Neuronal stem cell (in vitro differentiated cells): ENCODE results near the gene GAS2L2.

ENCODE experiments used
- DNase-seq: peaks from one replicate; pipeline ENCODE4 v3.0.0-alpha.2; 2013; ENCODE audit warnings: low spot score
- H2AFZ ChIP-seq: one replicate; pipeline ENCODE4 v1.6.1; 2013; ENCODE audit warnings: mild to moderate bottlenecking, low read length, inconsistent platforms
- H2AK5ac ChIP-seq: 2 replicates; pipeline ENCODE4 v1.6.1; 2013; ENCODE audit warnings: low read depth, mild to moderate bottlenecking, inconsistent platforms, low read length, moderate library complexity, mixed read lengths
- H2BK120ac ChIP-seq: 2 replicates; pipeline ENCODE4 v1.6.1; 2013; ENCODE audit warnings: low read depth, mild to moderate bottlenecking, inconsistent platforms, low read length, moderate library complexity, mixed read lengths
- H2BK12ac ChIP-seq: one replicate; pipeline ENCODE4 v1.6.1; 2013; ENCODE audit warnings: low read length, inconsistent platforms
- H2BK15ac ChIP-seq: 2 replicates; pipeline ENCODE4 v1.6.1; 2013; ENCODE audit warnings: mild to moderate bottlenecking, low read length, inconsistent platforms, mixed read lengths
- H2BK5ac ChIP-seq: one replicate; pipeline ENCODE4 v1.6.1; 2013; ENCODE audit warnings: inconsistent platforms, mild to moderate bottlenecking, low read length, moderate library complexity
- H3K14ac ChIP-seq: one replicate; pipeline ENCODE4 v1.6.1; 2013; ENCODE audit warnings: low read length, inconsistent platforms
- H3K18ac ChIP-seq: 2 replicates; pipeline ENCODE4 v1.6.1; 2013; ENCODE audit warnings: low read length, inconsistent platforms
- H3K23ac ChIP-seq: 2 replicates; pipeline ENCODE4 v1.6.1; 2013; ENCODE audit warnings: low read depth, mild to moderate bottlenecking, mixed read lengths, low read length, inconsistent platforms; ENCODE audit not compliant: poor library complexity
- H3K27ac ChIP-seq: replicated peaks from 3 replicates; pipeline ENCODE4 v1.5.1; 2013; ENCODE audit warnings: low read length, inconsistent platforms
- H3K27me3 ChIP-seq, 3 experiments: 2 replicates each; pipeline ENCODE4 v1.6.1; 2013; ENCODE audit warnings: low read length in 3 of 3, mild to moderate bottlenecking in 2 of 3, inconsistent platforms in 1 of 3, low read depth in 1 of 3, mixed read lengths in 1 of 3, moderate library complexity in 1 of 3; ENCODE audit not compliant: control insufficient read depth in 3 of 3, insufficient read depth in 3 of 3
- H3K36me3 ChIP-seq, 2 donors: replicated peaks in 1 of 2; 2 replicates each; pipeline ENCODE4 v1.6.1; 2013; ENCODE audit warnings: low read length in 2 of 2; ENCODE audit not compliant: control insufficient read depth in 2 of 2, insufficient read depth in 2 of 2
- H3K4ac ChIP-seq: 2 replicates; pipeline ENCODE4 v1.6.1; 2013; ENCODE audit warnings: inconsistent platforms, mild to moderate bottlenecking, low read length, moderate library complexity
- H3K4me1 ChIP-seq, 2 donors: 1 replicate in 1 of 2; 2 replicates in 1 of 2; pipeline ENCODE4 v1.6.1; 2013; ENCODE audit warnings: low read length in 2 of 2, low read depth in 1 of 2; ENCODE audit not compliant: control insufficient read depth in 2 of 2, insufficient read depth in 1 of 2
- H3K4me2 ChIP-seq: one replicate; pipeline ENCODE4 v1.6.1; 2013; ENCODE audit warnings: mild to moderate bottlenecking, low read length, inconsistent platforms; ENCODE audit not compliant: insufficient read depth, poor library complexity, severe bottlenecking
- H3K4me3 ChIP-seq, 2 donors: 2 replicates each; pipeline ENCODE4 v1.5.1; 2013; ENCODE audit warnings: low read length in 2 of 2, mild to moderate bottlenecking in 2 of 2, inconsistent platforms in 1 of 2, moderate library complexity in 1 of 2
- H3K79me1 ChIP-seq: one replicate; pipeline ENCODE4 v1.6.1; 2013; ENCODE audit warnings: low read depth, mild to moderate bottlenecking, inconsistent platforms, low read length, moderate library complexity
- H3K9ac ChIP-seq: one replicate; pipeline ENCODE4 v1.6.1; 2013; ENCODE audit warnings: mild to moderate bottlenecking, low read depth, low read length, inconsistent platforms; ENCODE audit not compliant: poor library complexity
- H3K9me3 ChIP-seq, 2 donors: replicated peaks in 1 of 2; 2 replicates each; pipeline versions ENCODE3 to v1.6.1; 2013; ENCODE audit warnings: low read length in 2 of 2, mild to moderate bottlenecking in 2 of 2, inconsistent platforms in 1 of 2, low read depth in 1 of 2, mixed read lengths in 1 of 2, moderate library complexity in 1 of 2; ENCODE audit not compliant: control insufficient read depth in 2 of 2, insufficient read depth in 1 of 2
- H4K8ac ChIP-seq: one replicate; pipeline ENCODE4 v1.6.1; 2013; ENCODE audit warnings: low read depth, mild to moderate bottlenecking, inconsistent platforms, low read length, moderate library complexity
- H4K91ac ChIP-seq: one replicate; pipeline ENCODE4 v1.6.1; 2013; ENCODE audit warnings: low read length, low read depth, mild to moderate bottlenecking, inconsistent platforms; ENCODE audit not compliant: poor library complexity
- WGBS, 2 donors: extraction: QIAGEN DNeasy Blood & Tissue Kit; methylation state at CpG; one replicate each; pipeline ENCODE4 v1.1.7; 2013; ENCODE audit warnings: missing lambda C conversion rate in 2 of 2, mixed read lengths in 1 of 2; ENCODE audit not compliant: insufficient read length in 2 of 2, insufficient replicate concordance in 1 of 2; ENCODE audit errors: extremely low coverage in 2 of 2; 5-methylcytosine and 5-hydroxymethylcytosine counted together

The GAS2L2 gene

GRCh38 chr17:35723735-35724134 lies 29.3 kb downstream of the GAS2L2 start:
- H3K9me3 ChIP-seq, result no peaks in the 10 kb centered on the region
- no CpG with 5 or more reads among the region's 2 CpGs for WGBS, 2 donors
- no peak overlapping the region for H3K4ac ChIP-seq
- H3K4me2 ChIP-seq, result no peak overlapping the region
- no peak overlapping the region for H2BK120ac ChIP-seq
- H3K4me3 ChIP-seq, result no peak overlapping the region
- no peak overlapping the region for H2BK15ac ChIP-seq
- no peak overlapping the region for H3K27ac ChIP-seq
- DNase-seq, result no peak
- H2BK12ac ChIP-seq, result no peak overlapping the region
- H3K9ac ChIP-seq, result no peak overlapping the region
- no peak overlapping the region for H2AK5ac ChIP-seq
- no peak overlapping the region for H3K23ac ChIP-seq
- H3K79me1 ChIP-seq, result no peaks in the 10 kb centered on the region
- no peak overlapping the region for H2AFZ ChIP-seq
- no peaks in the 10 kb centered on the region for H3K4me1 ChIP-seq
- H4K8ac ChIP-seq, result no peak overlapping the region
- no peaks in the 10 kb centered on the region for H3K27me3 ChIP-seq
- H3K14ac ChIP-seq, result no peak overlapping the region
- H3K36me3 ChIP-seq, result peaks cover 12 to 77% of the 10 kb centered on the region in 2 donors
- H2BK5ac ChIP-seq, result no peak overlapping the region
- no peak overlapping the region for H3K18ac ChIP-seq
- no peak overlapping the region for H4K91ac ChIP-seq

GRCh38 chr17:35717475-35717874 lies 35.6 kb downstream of the GAS2L2 start:
- H3K4ac ChIP-seq, result no peak overlapping the region

GRCh38 chr17:35716897-35717465 lies 36.1 kb downstream of the GAS2L2 start:
- no peak overlapping the region for H2AK5ac ChIP-seq

More at GRCh38 chr17:35717475-35717874, 35.6 kb downstream of the GAS2L2 start:
- Histone ChIP-seq H2AFZ (no peak overlapping the region), H3K79me1 (no peaks in the 10 kb centered on the region), H3K9ac (no peak overlapping the region), H3K18ac (no peak overlapping the region), H3K4me2 (no peak overlapping the region), H3K23ac (no peak overlapping the region), H2BK5ac (no peak overlapping the region), H2BK15ac (no peak overlapping the region), H3K9me3 (no peaks in the 10 kb centered on the region), H3K27me3 (no peaks in the 10 kb centered on the region), H3K27ac (no peak overlapping the region), H3K14ac (no peak overlapping the region), H4K91ac (no peak overlapping the region), H3K4me1 (peaks cover 9 to 19% of the 10 kb centered on the region in 2 donors), H2BK120ac (no peak overlapping the region), H3K4me3 (no peak overlapping the region), H2BK12ac (no peak overlapping the region), H2AK5ac (no peak overlapping the region), H3K36me3 (peaks cover 9 to 70% of the 10 kb centered on the region in 2 donors), H4K8ac (no peak overlapping the region)
- WGBS, 2 donors, result no CpG with 5 or more reads among the region's 2 CpGs
- DNase-seq, result no peak

GRCh38 chr17:35716173-35716572 lies 36.9 kb downstream of the GAS2L2 start:
- no peak overlapping the region for H2BK5ac ChIP-seq
- no peak overlapping the region for H2BK15ac ChIP-seq
- H4K8ac ChIP-seq, result no peak overlapping the region
- no peak overlapping the region for H3K4ac ChIP-seq
- WGBS, 2 donors, result no CpG with 5 or more reads among the region's 3 CpGs
- H3K4me2 ChIP-seq, result no peak overlapping the region
- H3K4me1 ChIP-seq, result peaks cover 10 to 19% of the 10 kb centered on the region in 2 donors
- H3K18ac ChIP-seq, result no peak overlapping the region
- H3K23ac ChIP-seq, result no peak overlapping the region
- H2BK120ac ChIP-seq, result no peak overlapping the region
- H3K14ac ChIP-seq, result no peak overlapping the region
- peaks cover 9 to 66% of the 10 kb centered on the region in 2 donors for H3K36me3 ChIP-seq
- no peaks in the 10 kb centered on the region for H3K9me3 ChIP-seq
- no peak overlapping the region for H2AFZ ChIP-seq
- no peaks in the 10 kb centered on the region for H3K79me1 ChIP-seq
- no peak overlapping the region for H4K91ac ChIP-seq
- no peak overlapping the region for H3K4me3 ChIP-seq
- H2BK12ac ChIP-seq, result no peak overlapping the region
- H2AK5ac ChIP-seq, result no peak overlapping the region
- DNase-seq, result no peak
- no peak overlapping the region for H3K27ac ChIP-seq
- H3K9ac ChIP-seq, result no peak overlapping the region
- H3K27me3 ChIP-seq, result no peaks in the 10 kb centered on the region

More at GRCh38 chr17:35716897-35717465, 36.1 kb downstream of the GAS2L2 start:
- no peak overlapping the region for H4K8ac ChIP-seq
- H3K27me3 ChIP-seq, result no peaks in the 10 kb centered on the region
- no peak overlapping the region for H2BK120ac ChIP-seq
- H3K18ac ChIP-seq, result no peak overlapping the region
- H4K91ac ChIP-seq, result no peak overlapping the region
- H3K79me1 ChIP-seq, result no peaks in the 10 kb centered on the region
- no peak overlapping the region for H3K4me2 ChIP-seq
- no peak overlapping the region for H2BK5ac ChIP-seq
- no peak overlapping the region for H2BK12ac ChIP-seq
- no peak for DNase-seq
- H3K4me1 ChIP-seq, result peaks cover 9 to 19% of the 10 kb centered on the region in 2 donors
- no peak overlapping the region for H3K4me3 ChIP-seq
- no CpG with 5 or more reads among the region's 4 CpGs for WGBS, 2 donors
- H2AFZ ChIP-seq, result no peak overlapping the region
- H3K14ac ChIP-seq, result no peak overlapping the region
- no peak overlapping the region for H3K23ac ChIP-seq
- H3K27ac ChIP-seq, result no peak overlapping the region
- H3K4ac ChIP-seq, result no peak overlapping the region
- H3K9ac ChIP-seq, result no peak overlapping the region
- H2BK15ac ChIP-seq, result no peak overlapping the region
- H3K36me3 ChIP-seq, result peaks cover 9 to 68% of the 10 kb centered on the region in 2 donors
- H3K9me3 ChIP-seq, result no peaks in the 10 kb centered on the region
